Stimulated activated CD4-positive, alpha-beta T cell treated with anti-CD3 and anti-CD28 coated beads, Interleukin-1b, Interleukin-23, amount 100 ng/mL, for 4 hours (primary cell): ENCODE results near the gene PEX5.

Experiments
- DNase-seq, 2 donors: peaks; one replicate each; pipeline ENCODE4 v3.0.0-alpha.2; 2020; ENCODE audit warnings: low read depth in 2 of 2

The PEX5 gene

DNA sequence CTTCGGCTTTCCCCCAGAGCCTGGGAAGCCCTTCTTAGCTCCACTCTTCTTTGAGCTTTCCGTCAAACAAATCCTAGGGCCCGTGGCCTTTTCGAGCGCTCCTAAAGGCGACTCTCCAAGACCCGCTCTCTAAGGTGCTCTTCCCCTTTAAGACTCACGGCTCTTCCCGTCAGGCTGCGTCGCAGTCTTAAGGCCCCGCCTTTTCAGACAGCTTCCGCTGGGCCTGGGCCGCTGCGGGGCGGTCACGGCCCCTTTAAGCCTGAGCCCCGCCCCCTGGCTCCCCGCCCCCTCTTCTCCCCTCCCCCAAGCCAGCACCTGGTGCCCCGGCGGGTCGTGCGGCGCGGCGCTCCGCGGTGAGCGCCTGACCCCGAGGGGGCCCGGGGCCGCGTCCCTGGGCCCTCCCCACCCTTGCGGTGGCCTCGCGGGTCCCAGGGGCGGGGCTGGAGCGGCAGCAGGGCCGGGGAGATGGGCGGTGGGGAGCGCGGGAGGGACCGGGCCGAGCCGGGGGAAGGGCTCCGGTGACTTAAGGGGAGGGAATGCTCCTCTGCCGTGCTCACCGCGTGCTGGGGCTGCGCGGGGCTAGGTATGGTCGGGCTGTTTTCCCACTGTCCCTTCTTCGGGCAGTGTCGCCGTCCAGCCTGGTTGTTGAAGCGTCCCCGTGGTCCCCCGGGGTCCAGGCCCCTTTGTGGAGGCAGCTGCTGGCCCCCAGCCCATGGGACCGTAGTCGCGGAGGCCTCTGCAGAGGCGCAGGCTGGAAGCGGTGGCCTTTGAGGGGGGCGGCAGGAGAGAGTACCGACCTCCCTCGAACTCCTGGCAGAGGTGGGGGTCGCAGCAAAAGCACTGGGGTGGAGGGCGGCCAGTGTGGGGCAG lies at the start of gene PEX5:
Gene PEX5, plus strand, starts transcription at position 289 of the 870 bp plus-strand sequence. CDS start 692 bp downstream, outside the sequence.
- peak; percentile 74 to 78 for DNase-seq

DNA sequence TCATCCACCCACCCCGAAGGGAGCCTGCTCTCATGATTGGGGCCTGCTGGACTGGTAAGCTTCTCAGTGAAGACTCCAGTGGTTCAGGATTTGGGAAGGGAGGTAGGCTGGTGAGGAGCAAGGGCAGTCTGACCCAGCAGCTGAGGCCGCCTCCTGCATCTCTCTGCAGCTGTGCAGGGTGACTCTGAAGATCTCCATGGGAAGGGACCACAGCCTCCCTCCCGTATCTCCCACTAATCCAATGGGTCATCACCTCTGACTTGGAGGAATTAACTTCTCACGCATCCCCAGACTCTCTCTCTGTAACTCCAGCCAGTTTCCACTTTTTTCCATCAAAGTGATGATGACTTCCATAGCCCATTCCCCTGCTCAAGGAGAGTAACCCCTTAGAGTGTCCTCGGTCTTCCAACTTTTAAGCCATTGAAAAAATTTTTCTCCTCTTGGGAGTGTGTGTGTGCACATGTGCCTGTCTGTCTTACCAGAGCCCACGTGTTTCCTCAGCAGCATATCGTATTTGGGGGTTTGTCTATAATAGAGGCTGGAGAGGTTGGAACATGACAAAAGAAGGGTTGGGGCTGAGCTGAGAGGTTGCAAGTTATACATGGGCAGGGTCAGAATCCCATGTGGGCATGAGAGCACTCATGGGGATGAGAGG lies 48.0 kb upstream of the PEX5 start:
- DNase-seq, result no peak

DNA sequence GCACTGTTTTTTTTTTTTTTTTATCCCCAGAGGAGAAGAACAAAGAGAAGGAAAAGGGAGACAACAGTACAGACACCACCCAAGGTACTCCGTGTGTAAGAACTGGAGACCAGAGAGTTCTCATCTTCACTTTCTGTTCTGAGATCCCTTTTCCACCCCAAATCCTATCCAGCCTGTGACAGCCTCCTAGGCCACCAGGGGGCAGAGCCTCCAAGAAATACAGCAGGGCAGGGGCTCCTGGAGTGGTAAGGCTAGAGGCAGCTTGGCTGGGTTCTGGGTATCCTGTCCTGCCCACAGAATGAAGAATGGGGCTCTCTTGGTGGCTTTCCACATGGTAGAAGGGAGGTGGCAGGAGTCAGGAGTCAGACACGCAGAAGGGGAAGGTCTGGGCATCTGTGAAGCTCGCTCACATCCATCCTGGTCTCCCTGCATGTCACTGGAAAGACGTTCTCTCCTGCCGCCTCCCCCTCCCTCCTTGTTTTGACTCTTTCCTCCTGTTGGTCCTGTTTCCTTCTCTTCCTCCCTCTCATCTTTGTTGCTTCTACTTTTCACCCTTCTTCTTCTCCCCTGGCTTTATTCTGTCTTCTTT lies 47.3 kb upstream of the PEX5 start:
- peak; percentile 36 to 48 for DNase-seq

DNA sequence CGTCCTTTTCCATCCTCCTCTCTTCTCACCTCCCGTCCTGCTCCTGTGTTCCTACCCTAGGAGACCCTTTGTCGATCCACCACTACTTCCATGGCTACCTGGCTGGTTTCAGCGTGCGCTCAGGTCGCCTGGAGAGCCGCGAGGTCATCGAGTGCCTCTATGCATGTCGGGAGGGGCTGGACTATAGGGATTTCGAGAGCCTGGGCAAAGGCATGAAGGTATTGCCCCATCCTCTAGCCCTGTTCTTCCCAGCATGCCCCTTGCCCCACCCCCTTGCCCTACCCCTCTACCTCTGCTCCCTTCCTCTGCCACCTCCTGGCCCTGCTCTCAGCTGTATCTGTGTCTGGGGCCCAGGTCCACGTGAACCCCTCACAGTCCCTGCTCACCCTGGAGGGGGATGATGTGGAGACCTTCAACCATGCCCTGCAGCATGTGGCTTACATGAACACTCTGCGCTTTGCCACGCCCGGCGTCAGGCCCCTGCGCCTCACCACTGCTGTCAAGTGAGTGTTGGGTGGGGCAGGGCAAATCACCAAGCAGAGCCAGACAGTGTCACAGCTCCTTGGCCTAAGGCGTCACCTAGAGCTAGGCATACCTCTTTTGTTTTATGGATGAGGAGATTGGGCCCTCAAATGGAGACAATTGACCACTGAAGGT lies 46.5 kb upstream of the PEX5 start:
- DNase-seq, result no peak

DNA sequence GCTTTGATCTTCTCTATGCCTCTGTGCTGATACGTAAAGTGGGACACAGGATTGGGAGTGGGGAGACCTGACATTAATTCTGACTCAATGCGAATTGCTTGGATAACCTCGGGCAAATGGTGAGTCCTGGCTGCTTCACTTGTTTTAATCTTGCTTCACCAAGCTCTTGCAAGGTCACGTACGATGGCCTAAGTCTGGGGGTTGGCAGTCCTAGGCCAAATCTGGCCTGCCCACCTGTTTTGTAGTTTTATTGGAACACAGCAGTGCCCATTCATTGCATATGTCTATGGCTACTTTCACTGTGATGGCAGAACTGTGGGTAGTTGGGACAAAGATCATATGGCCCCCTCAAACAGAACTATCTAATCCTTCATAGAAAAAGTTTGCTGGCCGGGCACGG lies 45.9 kb upstream of the PEX5 start:
- DNase-seq, result no peak

DNA sequence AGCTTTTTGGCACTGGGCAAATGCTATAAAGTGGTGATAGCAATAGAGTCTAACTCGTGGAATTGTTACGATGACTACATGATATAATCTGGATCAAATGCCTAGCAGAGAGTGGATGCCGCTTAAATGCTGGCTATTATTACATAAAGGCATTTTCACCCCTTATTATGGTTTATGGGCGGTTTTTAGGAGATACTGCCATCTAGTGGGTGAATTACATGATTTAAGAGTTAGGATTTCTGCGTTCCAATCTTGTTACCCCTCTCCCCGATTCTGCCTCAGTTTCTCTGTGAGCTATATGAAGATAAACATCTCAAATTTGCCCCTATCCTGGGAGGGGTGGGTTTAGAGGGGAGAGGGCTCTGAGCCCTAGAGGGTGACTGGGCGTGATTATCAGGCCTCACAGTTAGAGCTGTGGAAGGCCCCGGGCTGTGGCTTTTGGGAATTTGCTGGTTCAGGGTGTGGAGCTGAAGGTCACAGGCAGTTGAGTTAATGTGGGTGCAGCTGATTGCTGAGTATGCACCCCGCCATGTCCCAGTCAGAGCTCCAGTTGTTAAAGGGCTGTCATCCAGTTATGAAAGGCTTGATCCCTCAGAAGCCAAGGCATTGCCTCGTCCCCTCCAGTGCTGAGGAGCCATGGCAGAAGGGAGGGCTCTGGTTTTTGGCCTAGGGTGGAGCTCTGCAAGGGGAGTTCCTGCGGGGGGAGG lies 44.9 kb upstream of the PEX5 start:
- DNase-seq, result no peak

DNA sequence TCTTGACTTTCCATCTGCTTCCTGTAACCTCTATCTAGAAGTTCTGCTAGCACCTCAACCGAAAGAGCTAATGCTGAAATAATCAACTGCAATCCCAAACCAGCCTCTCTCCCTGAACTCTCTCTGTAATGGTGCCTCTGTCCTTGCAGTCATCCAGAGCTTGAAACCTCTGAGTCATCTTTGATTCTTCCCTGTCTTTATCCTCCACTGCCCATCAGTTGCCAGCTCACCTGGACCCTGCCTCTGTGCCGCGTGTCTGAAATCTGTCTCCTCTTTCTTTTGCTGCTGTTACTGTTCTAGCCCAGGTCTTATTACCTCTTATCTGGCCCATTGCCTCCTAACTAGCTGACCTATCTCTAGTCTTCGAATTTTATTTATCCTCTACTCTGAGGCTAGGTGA lies 43.8 kb upstream of the PEX5 start:
- DNase-seq, result no peak

DNA sequence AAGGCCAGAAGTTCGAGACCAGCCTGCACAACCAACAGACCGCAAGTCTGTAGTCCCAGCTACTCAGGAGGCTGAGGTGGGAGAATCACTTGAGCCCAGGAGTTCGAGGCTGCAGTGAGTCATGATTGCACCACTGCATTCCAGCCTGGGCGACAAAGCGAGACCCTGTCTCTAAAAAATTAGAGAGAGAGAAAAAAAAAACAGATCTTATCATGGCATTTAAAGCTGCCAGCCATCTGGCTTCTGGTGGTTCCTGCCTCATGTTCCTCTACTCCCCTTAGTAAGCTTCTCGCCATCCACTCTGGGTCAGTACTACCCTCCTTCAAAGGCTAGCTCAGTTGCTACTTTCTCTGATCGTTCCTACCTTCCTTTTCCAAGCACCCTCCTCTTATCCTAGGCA lies 43.3 kb upstream of the PEX5 start:
- no peak for DNase-seq

DNA sequence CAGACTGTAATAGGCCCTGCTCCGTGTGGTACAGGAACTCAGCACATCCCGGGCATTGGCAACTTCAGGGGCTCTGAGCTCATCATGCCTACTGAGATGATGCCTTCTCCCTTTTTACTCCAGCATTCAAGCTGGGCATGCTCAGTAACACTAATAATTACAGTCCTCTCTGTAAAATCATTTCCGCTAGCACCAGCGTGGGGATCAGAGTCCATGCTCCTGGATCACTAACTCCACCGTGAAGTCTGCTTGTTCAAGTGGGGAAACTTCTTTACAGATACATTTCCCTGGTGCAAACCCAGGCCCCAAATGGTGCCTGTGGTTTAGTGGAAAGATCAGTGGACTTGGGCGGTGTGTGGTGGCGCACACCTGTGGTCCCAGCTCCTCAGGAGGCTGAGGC lies 42.6 kb upstream of the PEX5 start:
- no peak for DNase-seq

DNA sequence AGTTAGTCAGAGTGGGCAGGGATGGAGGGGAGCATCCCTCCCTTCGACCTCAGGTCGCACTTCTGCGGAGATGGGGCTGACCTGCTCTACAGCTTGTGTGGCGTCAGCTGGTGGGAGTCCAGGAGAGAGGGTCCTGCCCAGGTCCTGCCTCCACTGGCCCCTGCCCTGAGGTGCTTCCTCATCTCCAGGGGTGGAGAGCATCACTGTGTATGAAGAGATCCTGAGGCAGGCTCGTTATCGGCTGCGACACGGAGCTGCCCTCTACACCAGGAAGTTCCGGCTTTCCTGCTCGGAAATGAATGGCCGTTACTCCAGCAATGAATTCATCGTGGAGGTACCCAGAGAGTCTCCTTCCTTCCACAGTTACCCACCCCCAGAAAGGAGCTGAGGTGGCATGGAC lies 39.1 kb upstream of the PEX5 start:
- DNase-seq, result no peak

DNA sequence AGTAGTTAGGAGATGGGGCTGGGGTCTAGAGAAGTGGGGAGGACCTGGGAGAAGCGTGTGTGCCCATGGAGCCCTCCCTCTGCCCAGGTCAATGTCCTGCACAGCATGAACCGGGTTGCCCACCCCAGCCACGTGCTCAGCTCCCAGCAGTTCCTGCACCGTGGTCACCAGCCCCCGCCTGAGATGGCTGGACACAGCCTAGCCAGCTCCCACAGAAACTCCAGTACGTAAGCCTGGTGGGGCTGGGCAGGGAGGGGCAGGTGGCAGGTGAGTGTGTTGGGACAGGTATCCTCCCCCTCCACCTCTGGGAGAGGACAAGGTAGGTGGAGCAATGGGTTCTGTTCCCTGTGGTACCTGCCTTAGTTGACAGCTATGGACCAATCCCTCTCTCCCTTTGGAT lies 38.6 kb upstream of the PEX5 start:
- DNase-seq, result no peak

DNA sequence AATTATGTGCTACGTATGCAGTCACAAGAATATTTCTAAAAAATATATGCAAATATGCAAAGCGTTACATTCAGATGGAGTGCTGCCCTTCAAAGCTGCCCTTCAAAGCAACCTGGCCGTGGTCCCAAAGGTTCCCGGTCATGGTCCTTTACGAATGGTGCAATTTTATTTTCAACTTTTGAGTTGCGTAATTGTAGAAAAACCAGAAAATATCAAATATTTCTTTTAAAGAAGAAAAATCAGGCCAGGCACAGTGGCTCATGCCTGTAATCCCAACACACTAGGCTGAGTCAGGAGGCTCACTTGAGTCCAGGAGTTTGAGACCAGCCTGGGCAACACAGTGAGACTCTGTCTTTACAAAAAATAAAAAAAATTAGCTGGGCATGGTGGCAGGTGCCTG lies 38.0 kb upstream of the PEX5 start:
- no peak for DNase-seq

DNA sequence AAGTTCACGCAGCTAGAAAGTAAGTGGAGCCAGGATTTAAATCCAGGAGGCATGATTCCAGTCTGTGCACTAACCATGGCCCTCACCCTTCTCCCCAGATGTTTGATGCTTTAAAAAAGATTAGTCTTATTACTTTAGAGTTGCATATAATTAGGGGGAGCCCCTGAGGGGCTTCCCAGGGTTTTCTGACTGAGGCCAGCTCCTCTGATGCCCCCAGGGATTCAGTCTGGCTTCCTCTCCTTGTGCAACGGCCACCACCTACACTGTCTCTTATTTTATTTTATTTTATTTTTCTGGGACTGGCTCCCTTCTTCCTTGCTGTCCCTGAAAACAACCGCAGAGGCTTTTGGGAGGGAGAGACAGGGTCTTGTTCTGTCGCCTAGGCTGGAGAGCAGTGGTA lies 36.7 kb upstream of the PEX5 start:
- no peak for DNase-seq

DNA sequence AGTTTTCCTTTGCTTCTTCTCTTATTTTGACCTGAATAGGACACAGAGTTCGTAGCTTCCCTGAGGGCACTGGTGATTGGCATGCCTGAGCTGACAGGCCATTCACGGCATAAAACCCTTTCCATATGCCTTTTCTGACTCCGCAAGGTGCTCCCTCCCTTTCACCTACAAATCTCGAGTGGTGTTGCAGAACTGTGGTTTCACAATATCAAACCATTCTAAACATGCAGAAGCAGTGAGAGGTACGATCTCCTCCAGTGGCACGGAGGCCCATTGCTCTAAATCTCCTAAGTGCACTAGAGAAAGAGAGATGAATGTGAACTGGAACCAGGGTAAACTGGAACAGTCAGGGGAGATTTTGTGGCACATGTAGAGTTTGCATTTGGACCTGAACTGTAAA lies 35.4 kb upstream of the PEX5 start:
- no peak for DNase-seq

DNA sequence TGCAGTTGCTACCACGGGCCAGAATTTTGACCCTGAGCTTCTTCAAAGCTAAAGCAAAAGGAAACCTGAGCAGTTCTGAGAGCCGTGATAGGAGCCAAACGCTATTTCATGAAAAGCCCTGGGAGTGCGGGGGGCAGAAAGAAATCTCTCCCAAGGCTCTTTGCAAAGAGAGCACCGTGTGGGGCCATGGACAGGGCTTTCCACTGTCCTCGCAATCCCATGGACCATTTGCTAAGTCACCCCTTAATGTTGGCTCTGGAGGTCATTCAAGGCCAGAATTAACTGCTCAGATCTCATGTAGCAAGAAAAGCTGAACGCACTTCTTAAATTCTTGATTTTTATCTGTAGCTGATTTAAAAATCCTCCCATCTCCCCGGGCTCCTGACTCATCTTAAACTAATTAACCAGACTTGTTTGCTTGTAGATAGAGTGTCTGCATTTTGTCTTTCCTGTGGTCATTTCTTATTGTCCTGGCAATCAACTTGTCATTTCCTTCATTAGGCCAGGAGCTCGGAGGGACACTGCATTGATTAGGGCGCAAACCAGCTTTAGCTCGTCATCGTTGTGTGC lies 34.5 kb upstream of the PEX5 start:
- no peak for DNase-seq

DNA sequence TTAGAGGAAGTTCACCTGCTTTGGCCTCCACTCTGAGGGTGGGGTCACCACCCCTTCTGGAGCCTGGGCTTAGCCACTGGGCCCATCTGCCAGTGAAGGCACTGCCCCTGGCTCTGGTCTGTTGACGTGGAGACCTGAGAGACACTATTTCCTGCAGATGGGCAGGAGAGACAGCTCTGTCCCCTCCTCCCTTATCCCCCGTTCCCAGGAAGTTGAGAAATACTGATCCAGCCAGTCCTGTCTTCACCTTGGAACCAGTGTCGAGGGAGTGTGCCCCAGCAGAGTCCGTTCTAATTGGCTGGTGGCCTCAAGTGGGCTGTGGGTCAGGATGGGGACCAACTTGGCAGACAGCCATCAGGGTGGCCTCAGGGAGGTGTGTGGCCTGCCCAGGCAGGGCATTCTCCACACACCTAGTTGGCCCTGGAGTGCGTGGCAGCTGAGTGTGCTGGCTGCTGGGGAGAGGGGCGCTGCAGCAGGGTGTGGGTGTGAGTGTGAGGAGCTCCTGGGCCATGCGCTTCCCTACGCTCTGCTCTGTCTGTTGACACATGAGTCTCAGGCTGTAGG lies 33.9 kb upstream of the PEX5 start:
- no peak for DNase-seq

DNA sequence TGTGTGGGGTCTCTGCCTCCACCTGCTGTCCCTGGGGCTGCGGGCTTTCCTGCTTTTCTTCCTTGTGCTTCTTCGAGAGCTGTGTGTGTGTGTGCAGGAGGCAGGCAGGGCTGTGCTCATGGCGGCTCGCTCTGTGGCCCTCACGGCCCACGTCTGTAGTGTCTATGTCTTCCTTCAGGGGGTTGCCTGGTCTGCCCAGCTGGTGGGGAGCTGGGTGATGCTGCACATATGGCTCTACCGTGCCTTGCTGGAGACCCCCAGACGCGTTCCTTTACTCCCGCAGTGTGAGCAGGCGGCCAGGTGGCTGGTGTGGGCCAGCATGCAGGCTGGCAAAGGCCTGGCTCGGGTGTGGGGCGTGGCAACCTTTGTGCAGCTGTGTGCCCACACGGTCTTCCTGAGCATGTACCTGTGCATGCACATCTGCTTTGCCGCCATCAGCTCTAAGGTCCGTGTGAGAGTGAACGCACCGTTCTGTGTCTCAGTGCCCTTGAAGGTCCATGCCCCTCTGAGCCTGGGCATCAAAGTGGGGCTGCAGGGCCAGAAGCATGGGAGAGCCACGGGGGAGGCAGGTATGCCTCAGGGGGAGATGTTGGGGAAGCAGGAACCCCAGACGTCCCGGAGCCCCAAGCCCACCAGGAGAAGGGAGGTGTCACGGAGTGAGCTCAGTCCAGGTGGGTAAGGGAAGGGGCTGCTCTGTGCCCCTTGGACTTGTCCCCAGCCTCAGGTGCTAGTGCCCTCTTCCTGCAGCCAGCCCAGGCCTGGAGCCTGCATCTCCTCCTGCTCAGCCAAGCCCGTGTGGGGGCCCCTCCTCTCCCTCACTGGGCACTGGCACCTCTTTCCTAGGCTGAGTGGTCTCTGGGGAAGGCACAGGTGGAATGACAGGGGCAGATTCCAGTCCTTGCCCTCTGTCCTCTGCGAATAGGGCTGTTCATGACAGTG lies 33.0 kb upstream of the PEX5 start:
- DNase-seq, result no peak

DNA sequence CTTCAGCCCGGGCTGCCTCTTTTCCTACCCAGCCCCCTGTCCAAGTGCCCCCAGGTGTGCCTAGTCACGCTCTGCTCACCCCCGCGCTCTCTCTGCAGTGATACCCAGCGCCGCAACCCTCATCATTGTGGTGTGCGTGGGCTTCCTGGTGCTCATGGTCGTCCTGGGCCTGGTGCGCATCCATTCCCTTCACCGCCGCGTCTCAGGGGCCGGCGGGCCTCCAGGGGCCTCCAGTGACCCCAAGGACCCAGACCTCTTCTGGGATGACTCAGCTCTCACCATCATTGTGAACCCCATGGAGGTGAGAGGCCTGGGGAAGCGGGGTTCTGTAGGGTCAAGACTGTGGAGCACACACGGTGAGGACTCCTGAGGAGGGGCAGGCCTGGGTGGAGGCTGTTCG lies 32.1 kb upstream of the PEX5 start:
- DNase-seq, result no peak

DNA sequence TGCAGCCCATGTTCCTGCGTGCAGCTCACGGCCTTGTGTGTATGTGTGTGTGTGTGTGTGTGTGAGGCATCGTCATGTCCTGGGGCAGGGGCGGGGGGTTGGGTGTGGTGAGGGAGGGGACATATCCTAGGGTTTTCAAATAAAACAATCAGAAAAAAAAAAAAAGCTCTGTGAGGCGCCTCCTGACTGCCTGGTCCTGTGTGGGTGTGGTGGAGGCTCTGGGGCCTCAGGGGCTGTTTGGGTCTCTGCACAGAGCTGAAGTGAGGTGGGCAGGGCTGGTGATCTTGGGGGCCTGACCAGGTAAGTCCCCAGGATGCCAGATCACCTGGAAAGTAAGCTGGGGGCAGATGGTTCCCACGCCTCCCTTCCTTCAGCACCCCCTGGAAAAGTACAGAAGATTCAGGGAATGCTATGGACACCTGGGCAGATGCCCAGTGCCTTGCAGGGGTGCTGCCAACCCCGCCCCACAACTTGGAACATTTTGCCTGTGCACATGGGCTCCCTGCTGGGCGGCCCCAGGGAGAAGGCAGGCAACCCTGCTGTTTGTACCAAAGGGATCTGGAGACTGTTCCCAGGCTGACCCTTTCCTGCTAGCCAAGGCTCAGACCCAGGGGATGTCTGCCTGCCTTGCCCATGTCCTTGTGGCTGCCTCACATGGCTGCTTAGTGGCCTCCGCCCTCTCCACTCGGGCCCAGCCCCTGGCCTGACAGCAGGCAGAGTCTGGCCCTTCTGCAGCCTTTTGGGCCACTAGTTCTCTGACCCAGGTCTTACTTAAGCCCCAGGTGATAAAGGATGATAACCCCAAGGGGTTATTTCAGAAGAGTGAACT lies 30.5 kb upstream of the PEX5 start:
- no peak for DNase-seq
